HG03025 (cell line): ENCODE results near the gene KIAA1614.

Experiments
- ATAC-seq: cut with Tn5 transposase; IDR thresholded peaks from one replicate; pipeline ENCODE4 v1.9.1; 2021; ENCODE audit warnings: mild to moderate bottlenecking, moderate library complexity; ENCODE audit not compliant: unreplicated experiment, low FRiP score

KIAA1614 gene

GRCh38 chr1:180912801-180913565 is at the start of gene KIAA1614:
Gene KIAA1614 (plus strand): TSS chr1:180912897. CDS start chr1:180913244, 347 bp downstream.
- ATAC-seq = no peak

- no peak for ATAC-seq
Observed at GRCh38 chr1:180863158-180863775, 49.4 kb upstream of the KIAA1614 start.

- no peak for ATAC-seq
Observed at GRCh38 chr1:180881806-180882509, 30.7 kb upstream of the KIAA1614 start.

DNA sequence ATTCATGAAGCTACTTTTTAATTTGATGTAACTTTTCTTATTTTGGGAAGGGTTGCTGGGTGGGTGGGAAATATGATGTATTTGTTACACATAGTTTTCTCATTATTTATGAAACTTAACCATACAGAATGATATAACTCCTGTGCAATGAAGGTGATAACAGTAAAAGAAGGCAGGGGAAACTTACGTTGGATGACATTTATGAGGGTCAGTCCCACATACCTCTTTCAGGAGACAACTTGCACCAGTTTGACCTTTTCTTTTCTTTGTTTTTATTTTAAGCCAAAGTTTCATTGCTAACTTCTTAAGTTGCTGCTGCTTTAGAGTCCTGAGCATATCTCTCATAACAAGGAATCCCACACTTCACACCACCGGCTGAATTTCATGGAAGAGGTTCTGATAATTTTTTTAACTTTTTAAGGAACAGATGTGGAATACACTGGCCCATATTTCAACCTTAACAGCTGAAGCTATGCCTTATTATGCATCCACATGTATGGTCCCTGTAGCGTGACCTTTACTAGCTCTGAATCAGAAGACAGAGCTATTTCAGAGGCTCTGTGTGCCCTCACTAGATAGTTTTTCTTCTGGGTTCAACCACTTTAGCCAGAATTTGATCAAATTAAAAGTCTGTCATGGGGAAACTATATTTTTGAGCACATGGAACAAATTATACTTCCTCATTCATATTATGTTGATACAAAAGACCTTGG is 28.0 kb upstream of the KIAA1614 start:
- no peak for ATAC-seq

- no peak for ATAC-seq
Observed at GRCh38 chr1:180886338-180886737, 26.4 kb upstream of the KIAA1614 start.

GRCh38 chr1:180887841-180888240 is 24.9 kb upstream of the KIAA1614 start:
- no peak for ATAC-seq

DNA sequence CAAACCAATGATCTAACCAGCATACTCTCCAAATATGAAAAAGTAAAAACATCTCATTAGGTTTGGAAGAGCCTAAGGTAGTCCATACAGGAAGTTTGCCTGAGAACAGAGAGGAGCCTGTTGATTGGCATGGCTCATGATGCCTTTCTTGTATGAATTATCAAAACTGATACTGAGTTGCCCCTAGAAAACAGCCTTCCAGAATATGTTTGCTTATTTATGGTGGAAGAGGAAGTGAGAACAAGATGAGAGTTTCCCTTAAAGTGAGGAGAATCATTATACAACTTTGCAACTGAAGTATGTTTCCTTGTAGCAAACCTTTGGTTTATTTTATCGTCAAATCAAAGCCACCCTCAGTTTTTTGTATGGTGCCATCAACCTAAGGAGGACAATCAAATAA is 23.8 kb upstream of the KIAA1614 start:
- ATAC-seq = no peak

DNA sequence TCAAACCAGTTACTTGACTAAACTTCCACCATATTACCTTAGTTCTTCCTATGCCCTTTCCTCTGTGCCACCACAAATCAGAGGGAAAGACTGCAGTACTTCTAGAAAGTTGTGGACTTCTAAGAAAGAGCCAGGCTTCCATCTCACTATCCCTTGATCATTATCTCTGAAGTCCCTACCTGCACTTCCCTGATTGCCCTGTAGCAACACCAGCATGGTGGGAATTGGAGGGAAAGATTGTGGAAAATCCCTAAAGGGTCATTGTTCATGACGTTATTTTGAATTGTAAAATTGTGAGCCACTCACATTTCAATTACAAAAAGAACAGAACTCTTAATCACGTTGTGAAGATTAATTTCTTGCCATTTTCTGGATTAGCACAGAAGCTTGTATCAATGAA is 23.4 kb upstream of the KIAA1614 start:
- ATAC-seq = no peak

GRCh38 chr1:180892272-180892671 is 20.4 kb upstream of the KIAA1614 start:
- ATAC-seq = no peak

DNA sequence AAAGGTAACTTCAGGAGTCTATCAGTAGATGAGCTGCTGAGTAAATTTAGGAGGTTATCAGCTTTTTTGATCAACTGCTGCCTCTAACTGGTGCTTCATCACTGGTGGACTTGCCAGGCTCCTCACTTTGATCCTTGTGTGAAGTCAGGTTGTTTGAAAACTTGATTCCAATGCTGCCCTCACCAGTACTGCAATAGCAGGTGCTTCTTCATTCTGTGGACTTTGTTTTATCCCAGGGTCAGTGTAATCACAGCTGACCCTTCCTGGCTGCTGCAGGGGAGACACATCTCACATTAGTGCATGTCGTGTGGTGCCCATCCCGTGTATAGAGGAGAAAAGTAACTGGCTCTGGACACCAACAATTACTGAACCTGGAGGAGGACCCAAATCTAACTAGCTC is 20.0 kb upstream of the KIAA1614 start:
- ATAC-seq = no peak

DNA sequence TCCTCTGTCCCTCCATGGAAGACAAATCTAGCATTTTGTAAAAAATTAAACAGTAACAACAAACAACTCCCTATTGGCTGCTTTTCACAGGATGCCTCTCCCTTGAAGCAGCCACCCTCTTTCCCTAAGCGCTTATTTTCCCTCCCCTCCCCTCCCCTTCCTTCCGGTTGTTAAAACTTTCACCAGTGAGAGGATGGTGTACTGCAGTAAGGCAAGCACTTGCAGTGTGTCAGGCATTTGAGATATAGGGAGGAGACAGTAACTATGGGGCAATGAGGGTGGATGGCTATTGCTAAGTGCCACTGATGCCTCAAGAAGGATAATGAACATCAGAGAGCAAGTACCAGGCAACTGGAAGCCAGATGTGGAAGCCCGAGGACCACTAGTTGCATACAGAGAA is 19.1 kb upstream of the KIAA1614 start:
- ATAC-seq = no peak

DNA sequence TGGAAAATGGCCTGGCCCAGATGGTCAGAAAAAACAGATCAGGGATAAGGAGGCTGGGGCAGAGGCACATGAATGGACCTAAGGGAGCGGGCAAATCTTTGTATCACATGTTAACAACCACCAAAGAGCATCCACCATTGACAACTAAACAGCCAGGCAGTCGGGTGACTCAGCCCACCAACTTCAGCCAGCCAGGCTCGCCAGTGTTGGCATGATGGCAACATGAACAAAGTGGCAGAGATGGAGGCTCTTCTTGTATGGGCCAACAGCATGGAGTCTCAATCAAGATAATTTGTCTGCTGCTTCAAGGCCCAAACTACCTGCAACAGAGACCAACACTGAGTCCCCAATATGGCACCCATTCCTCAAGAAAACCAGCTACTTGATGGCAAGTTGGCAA is 16.5 kb upstream of the KIAA1614 start:
- no peak for ATAC-seq

GRCh38 chr1:180898441-180899219 is 14.1 kb upstream of the KIAA1614 start:
- no peak for ATAC-seq

DNA sequence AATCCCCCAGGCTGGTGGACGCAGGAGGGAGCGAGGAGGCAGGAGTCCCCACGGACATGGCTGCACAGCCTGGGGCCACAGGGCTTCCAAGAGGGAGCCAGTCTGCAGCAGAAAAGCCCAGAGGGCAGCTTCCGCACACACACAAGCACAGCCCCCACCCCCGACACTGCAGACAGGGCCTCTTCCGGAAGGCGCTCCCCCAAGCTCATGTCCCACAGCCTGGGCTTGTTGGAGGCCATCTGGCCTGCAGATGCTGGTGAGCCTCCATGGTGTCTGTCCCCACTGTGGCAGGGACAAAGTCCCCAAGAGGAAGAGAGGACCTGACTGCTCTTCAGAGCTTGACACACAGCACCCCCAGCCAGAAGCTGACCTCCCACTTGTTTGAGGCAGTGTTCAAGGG is 13.4 kb upstream of the KIAA1614 start:
- ATAC-seq = no peak

DNA sequence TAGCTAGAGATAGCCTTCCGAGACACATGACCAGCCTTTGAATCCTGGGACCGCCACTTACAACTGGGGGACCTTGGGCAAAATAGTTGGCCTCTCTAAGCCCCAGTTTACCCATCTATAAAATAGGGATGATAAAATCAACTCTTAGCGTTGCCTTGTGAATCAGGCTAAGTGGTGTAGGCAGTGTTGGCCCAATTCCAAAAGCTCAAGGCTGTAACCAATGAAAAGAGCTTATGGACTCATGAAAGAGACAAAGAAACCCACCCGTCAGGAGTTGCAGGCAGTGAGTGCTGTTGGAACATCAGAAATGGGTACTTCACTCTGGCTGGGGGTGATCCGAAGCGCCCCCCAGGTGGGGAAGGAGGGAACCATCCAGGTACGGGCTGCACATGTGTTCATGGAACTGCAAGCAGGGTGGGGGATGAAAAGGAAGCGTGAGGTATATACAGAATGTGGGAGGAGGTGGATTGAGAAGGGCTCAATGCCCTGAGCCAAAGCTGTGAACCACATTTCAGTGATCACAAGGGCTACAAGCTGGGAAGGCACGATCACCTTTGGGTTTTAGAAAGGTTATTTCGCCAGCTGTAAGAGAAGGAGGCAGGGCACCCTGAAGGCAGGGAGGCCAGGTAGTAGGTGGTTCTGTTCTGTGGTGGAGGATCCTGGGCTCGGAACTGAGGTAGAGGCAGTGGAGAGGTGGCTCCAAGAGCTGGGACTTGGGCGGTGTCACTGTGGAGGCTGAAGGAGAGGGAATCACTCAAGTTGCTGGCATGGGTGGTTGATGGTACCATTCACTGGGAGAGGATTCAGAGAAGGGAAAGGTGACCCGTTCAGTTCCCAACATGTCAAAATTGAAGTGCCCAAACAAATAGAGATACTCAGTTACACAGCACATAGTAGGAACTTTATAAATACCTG is 11.4 kb upstream of the KIAA1614 start:
- no peak for ATAC-seq

DNA sequence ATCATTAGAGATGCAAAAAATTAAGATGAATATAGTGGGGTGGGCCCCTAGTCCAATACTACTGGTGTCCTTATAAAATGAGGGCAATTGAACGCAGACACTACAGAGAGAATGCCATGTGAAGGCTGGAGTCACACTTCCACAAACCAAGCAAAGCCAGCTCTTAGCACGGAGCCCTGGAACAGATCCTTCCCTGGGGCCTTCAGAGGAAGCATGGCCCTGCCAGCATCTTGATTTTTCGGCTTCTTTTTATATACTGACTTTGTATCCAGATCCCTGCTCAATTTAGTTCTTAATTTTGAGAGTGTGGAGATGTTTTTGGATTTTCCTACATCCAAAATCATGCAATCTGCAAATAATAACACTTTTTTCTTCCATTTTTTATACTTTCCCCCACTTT is 10.2 kb upstream of the KIAA1614 start:
- no peak for ATAC-seq

- ATAC-seq = no peak
Observed at GRCh38 chr1:180905927-180906326, 6.8 kb upstream of the KIAA1614 start.

DNA sequence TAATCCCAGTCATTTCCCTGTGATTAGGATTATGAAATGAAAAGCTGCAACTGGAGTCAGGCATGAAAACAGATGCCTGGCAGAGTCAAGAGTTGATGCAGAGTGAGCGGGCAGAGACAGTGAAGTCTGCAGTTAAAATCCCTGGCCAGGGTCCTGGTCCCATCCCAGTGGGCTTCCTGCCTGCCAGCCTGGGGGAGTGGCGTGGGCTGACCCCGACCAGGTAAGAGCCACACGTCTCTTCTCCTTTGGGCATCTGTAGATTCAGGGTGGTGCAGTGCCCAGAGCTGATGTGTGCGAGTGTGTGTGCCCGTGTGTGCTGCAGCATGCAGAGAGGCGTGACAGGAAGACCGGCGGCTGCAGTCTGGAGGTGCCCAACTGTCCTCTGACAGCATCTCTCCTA is 6.2 kb upstream of the KIAA1614 start:
- no peak for ATAC-seq
